H9 (cell line): Measurements from ENCODE around the gene PDE8A. TPM values are rescaled to one million over a fixed set of nuclear protein-coding genes. Genes with fewer than 3 reads are reported as not detected.

Source experiments
- DNase-seq: peaks from one replicate; pipeline ENCODE4 v3.0.0-alpha.2; 2017
- H2AFZ ChIP-seq: one replicate; pipeline ENCODE4 v1.6.1; 2013; ENCODE audit warnings: mild to moderate bottlenecking, low read length, control low read depth, moderate library complexity
- H2AK5ac ChIP-seq: 2 replicates; pipeline ENCODE4 v1.6.1; 2013; ENCODE audit warnings: low read length, control low read depth, mixed read lengths; ENCODE audit not compliant: insufficient read length
- H2BK120ac ChIP-seq: one replicate; pipeline ENCODE4 v1.6.1; 2013; ENCODE audit warnings: low read depth, mild to moderate bottlenecking, low read length, control low read depth, inconsistent platforms; ENCODE audit not compliant: poor library complexity, severe bottlenecking
- H2BK12ac ChIP-seq: 2 replicates; pipeline ENCODE4 v1.6.1; 2013; ENCODE audit warnings: low read length, control low read depth, mixed read lengths, low read depth; ENCODE audit not compliant: insufficient read length
- H2BK15ac ChIP-seq: 2 replicates; pipeline ENCODE4 v1.6.1; 2013; ENCODE audit warnings: low read depth, low read length, control low read depth
- H2BK20ac ChIP-seq: one replicate; pipeline ENCODE4 v1.6.1; 2013; ENCODE audit warnings: low read depth, mild to moderate bottlenecking, low read length, control low read depth, inconsistent platforms; ENCODE audit not compliant: poor library complexity, severe bottlenecking
- H2BK5ac ChIP-seq: 2 replicates; pipeline ENCODE4 v1.6.1; 2013; ENCODE audit warnings: low read length, control low read depth, mixed read lengths; ENCODE audit not compliant: insufficient read length
- H3K14ac ChIP-seq: 2 replicates; pipeline ENCODE4 v1.6.1; 2013; ENCODE audit warnings: low read length, control low read depth; ENCODE audit not compliant: insufficient read depth
- H3K18ac ChIP-seq: 2 replicates; pipeline ENCODE4 v1.6.1; 2013; ENCODE audit warnings: low read depth, mild to moderate bottlenecking, mixed read lengths, low read length, control low read depth; ENCODE audit not compliant: insufficient read length
- H3K23ac ChIP-seq: 2 replicates; pipeline ENCODE4 v1.6.1; 2013; ENCODE audit warnings: low read length, control low read depth, mixed read lengths, low read depth; ENCODE audit not compliant: insufficient read length
- H3K23me2 ChIP-seq: 2 replicates; pipeline ENCODE4 v1.6.1; 2013; ENCODE audit warnings: low read depth, mild to moderate bottlenecking, mixed read lengths, low read length, control low read depth; ENCODE audit not compliant: insufficient read length, poor library complexity, severe bottlenecking
- H3K27ac ChIP-seq: 2 replicates; pipeline ENCODE4 v1.5.1; 2013; ENCODE audit warnings: low read length, control low read depth, mixed read lengths, low read depth; ENCODE audit not compliant: insufficient read length
- H3K27me3 ChIP-seq: 2 replicates; pipeline ENCODE4 v1.6.1; 2013; ENCODE audit warnings: low read length, control low read depth, inconsistent platforms; ENCODE audit not compliant: insufficient read depth
- H3K4ac ChIP-seq: 2 replicates; pipeline ENCODE4 v1.6.1; 2013; ENCODE audit warnings: low read depth, mild to moderate bottlenecking, control low read depth, inconsistent platforms, low read length, moderate library complexity
- H3K4me1 ChIP-seq: 2 replicates; pipeline ENCODE4 v1.6.1; 2013; ENCODE audit warnings: low read length, control low read depth, inconsistent platforms; ENCODE audit not compliant: insufficient read depth
- H3K4me2 ChIP-seq: 2 replicates; pipeline ENCODE4 v1.6.1; 2013; ENCODE audit warnings: low read length, control low read depth, mixed read lengths; ENCODE audit not compliant: insufficient read length, insufficient read depth
- H3K56ac ChIP-seq: 2 replicates; pipeline ENCODE4 v1.6.1; 2013; ENCODE audit warnings: low read depth, mild to moderate bottlenecking, mixed read lengths, low read length, control low read depth; ENCODE audit not compliant: insufficient read length
- H3K79me1 ChIP-seq: 2 replicates; pipeline ENCODE4 v1.6.1; 2013; ENCODE audit warnings: low read depth, mild to moderate bottlenecking, moderate library complexity, low read length, control low read depth, inconsistent platforms; ENCODE audit not compliant: insufficient read depth, poor library complexity, severe bottlenecking
- H3K79me2 ChIP-seq: 2 replicates; pipeline ENCODE4 v1.6.1; 2013; ENCODE audit warnings: low read length, control low read depth, inconsistent platforms; ENCODE audit not compliant: insufficient read depth
- H3K9ac ChIP-seq: 2 replicates; pipeline ENCODE4 v1.6.1; 2013; ENCODE audit warnings: low read length, control low read depth, mixed read lengths; ENCODE audit not compliant: insufficient read length; ENCODE audit errors: extremely low read depth
- H3K9me3 ChIP-seq: one replicate; pipeline ENCODE4 v1.6.1; 2013; ENCODE audit warnings: low read depth, low read length, inconsistent platforms; ENCODE audit not compliant: control insufficient read depth
- H3T11ph ChIP-seq: one replicate; pipeline ENCODE4 v1.6.1; 2013; ENCODE audit warnings: mild to moderate bottlenecking, low read length, control low read depth, inconsistent platforms
- H4K20me1 ChIP-seq: one replicate; pipeline ENCODE4 v1.6.1; 2013; ENCODE audit not compliant: control insufficient read depth, insufficient read length, insufficient read depth
- H4K5ac ChIP-seq: 2 replicates; pipeline ENCODE4 v1.6.1; 2013; ENCODE audit warnings: low read depth, mild to moderate bottlenecking, mixed read lengths, low read length, control low read depth; ENCODE audit not compliant: insufficient read length
- H4K8ac ChIP-seq: replicated peaks from 2 replicates; pipeline ENCODE4 v1.6.1; 2013; ENCODE audit warnings: low read length, control low read depth, mixed read lengths, low read depth; ENCODE audit not compliant: insufficient read length
- H4K91ac ChIP-seq: 2 replicates; pipeline ENCODE4 v1.6.1; 2013; ENCODE audit warnings: low read depth, mild to moderate bottlenecking, moderate library complexity, mixed read lengths, low read length, control low read depth; ENCODE audit not compliant: insufficient read length
- H3K27ac Mint-ChIP-seq, 3 experiments: 2 replicates in 2 of 3; 3 replicates in 1 of 3; pipeline ENCODE4 v1.8.0; 2020 to 2021; ENCODE audit warnings: mixed read lengths in 3 of 3, mild to moderate bottlenecking in 1 of 3, moderate library complexity in 1 of 3
- H3K27me3 Mint-ChIP-seq: 2 replicates; pipeline ENCODE4 v1.8.0; 2021; ENCODE audit warnings: low read depth, mild to moderate bottlenecking, moderate library complexity, mixed read lengths
- H3K36me3 Mint-ChIP-seq, 3 experiments: 2 replicates in 2 of 3; 3 replicates in 1 of 3; pipeline ENCODE4 v1.8.0; 2020 to 2021; ENCODE audit warnings: low read depth in 3 of 3, mixed read lengths in 3 of 3; ENCODE audit not compliant: insufficient read depth in 1 of 3
- H3K4me1 Mint-ChIP-seq, 2 experiments: 2 replicates each; pipeline ENCODE4 v1.8.0; 2020; ENCODE audit warnings: mixed read lengths in 2 of 2
- H3K4me3 Mint-ChIP-seq, 2 experiments: 2 replicates in 1 of 2; 3 replicates in 1 of 2; pipeline ENCODE4 v1.8.0; 2020 to 2021; ENCODE audit warnings: mild to moderate bottlenecking in 2 of 2, mixed read lengths in 2 of 2, moderate library complexity in 1 of 2
- H3K9me3 Mint-ChIP-seq, 2 experiments: 2 replicates in 1 of 2; 3 replicates in 1 of 2; pipeline ENCODE4 v1.8.0; 2020; ENCODE audit warnings: mild to moderate bottlenecking in 2 of 2, mixed read lengths in 2 of 2, moderate library complexity in 1 of 2
- CTCF ChIP-seq: fragments of 200-600 bp; sonication (generic); conservative IDR thresholded peaks from 3 replicates; pipeline ENCODE4 v1.8.0; 2021; ENCODE audit warnings: antibody characterized with exemption, mild to moderate bottlenecking
- WGBS: extraction: QIAGEN DNeasy Blood & Tissue Kit; methylation state at CpG from one replicate; pipeline ENCODE4 v1.1.7; 2013; ENCODE audit warnings: missing lambda C conversion rate, low lambda C conversion rate, mixed read lengths; ENCODE audit not compliant: insufficient read length; ENCODE audit errors: extremely low coverage; 5-methylcytosine and 5-hydroxymethylcytosine counted together
- total RNA-seq: library from RNA; stranded (reverse); gene quantifications from 2 replicates; pipeline ENCODE4 v1.2.1, GENCODE V29; 2021

Gene PDE8A
- total RNA-seq, 1 experiment from 2014 or later, result 9.3 TPM

- Histone ChIP-seq H3K23ac (no peak overlapping the region), H2BK120ac (no peak overlapping the region), H3K9ac (no peak overlapping the region), H3K18ac (no peak overlapping the region), H4K8ac (no peak overlapping the region), H3K79me1 (no peaks in the 10 kb centered on the region), H2BK20ac (no peak overlapping the region), H3K23me2 (no peaks in the 10 kb centered on the region), H2BK15ac (no peak overlapping the region), H3K9me3 (peaks cover 5% of the 10 kb centered on the region), H4K91ac (no peak overlapping the region), H2BK5ac (no peak overlapping the region), H3K4ac (no peak overlapping the region), H3K27ac (no peak overlapping the region), H3K56ac (no peak overlapping the region), H3K27me3 (no peaks in the 10 kb centered on the region), H2AFZ (no peak overlapping the region), H3K4me1 (peaks cover 6% of the 10 kb centered on the region; the same call in 1 of the 2 replicates), H3K14ac (no peak overlapping the region), H3K4me2 (no peak overlapping the region), H3K79me2 (no peaks in the 10 kb centered on the region), H4K20me1 (no peaks in the 10 kb centered on the region), H3T11ph (no peak overlapping the region), H4K5ac (no peak overlapping the region), H2BK12ac (no peak overlapping the region), H2AK5ac (no peak overlapping the region)
- no peak for TF ChIP-seq CTCF
- peaks cover 11 to 12% of the 10 kb centered on the region in 2 experiments for H3K4me1 Mint-ChIP-seq
- H3K4me3 Mint-ChIP-seq, result no peak overlapping the region
- peaks cover 5% of the 10 kb centered on the region for H3K27me3 Mint-ChIP-seq
- H3K9me3 Mint-ChIP-seq, result peaks cover 20% of the 10 kb centered on the region in 2 experiments
- no peak for DNase-seq
- H3K36me3 Mint-ChIP-seq, result peaks cover 11 to 23% (median 18%) of the 10 kb centered on the region in 3 experiments
- no peak overlapping the region for H3K27ac Mint-ChIP-seq
- no CpG with 5 or more reads among the region's 6 CpGs for WGBS
These were observed 12.4 kb upstream of the PDE8A start for GRCh38 chr15:84969257-84969656.
